Daoy (cell line): Measurements from ENCODE around the gene ARHGEF10L. TPM values are rescaled to one million over a fixed set of nuclear protein-coding genes. Genes with fewer than 3 reads are reported as not detected.

Experiments used
- DNase-seq: peaks from one replicate; pipeline ENCODE4 v3.0.0-alpha.2; 2015; ENCODE audit warnings: low read depth
- total RNA-seq: library from RNA; depleted of rRNA; stranded (reverse); fragments of >200 nt; shearing (Covaris generic); gene quantifications from 2 replicates; pipeline ENCODE4 v1.2.3, GENCODE V29; 2014

The ARHGEF10L gene
- total RNA-seq, 1 experiment from 2014 or later: 7.5 TPM

- DNase-seq: no peak
These were observed 117.9 kb downstream of the ARHGEF10L start for GRCh38 chr1:17657436-17657835.

- DNase-seq: no peak
These were observed 119.3 kb downstream of the ARHGEF10L start for GRCh38 chr1:17658837-17659236.

- peak; percentile 62 for DNase-seq
These were observed 122.2 kb downstream of the ARHGEF10L start for GRCh38 chr1:17661546-17662157.

DNA sequence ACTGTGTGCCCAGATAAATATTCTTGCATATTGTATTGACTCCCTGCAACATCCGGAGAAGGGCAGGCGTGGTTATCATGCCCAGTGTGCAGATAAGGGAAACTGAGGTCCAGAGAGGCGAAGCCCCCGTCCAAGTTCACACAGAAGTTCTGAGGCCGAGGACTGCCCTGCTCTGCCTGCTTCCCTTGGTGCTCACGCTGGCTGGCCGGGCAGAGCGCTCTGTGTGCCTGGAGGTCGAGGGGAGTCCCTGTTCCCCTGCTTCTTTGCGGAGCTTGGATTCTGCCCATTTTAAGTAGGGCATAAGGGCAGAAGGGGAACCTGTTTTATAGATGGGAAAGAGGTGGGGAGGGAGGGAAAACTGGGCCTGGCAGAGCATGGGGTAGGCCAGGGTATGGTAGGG lies 122.8 kb downstream of the ARHGEF10L start:
- no peak for DNase-seq

GRCh38 chr1:17662786-17663185 lies 123.3 kb downstream of the ARHGEF10L start:
- no peak for DNase-seq

GRCh38 chr1:17663646-17664045 lies 124.1 kb downstream of the ARHGEF10L start:
- no peak for DNase-seq

DNA sequence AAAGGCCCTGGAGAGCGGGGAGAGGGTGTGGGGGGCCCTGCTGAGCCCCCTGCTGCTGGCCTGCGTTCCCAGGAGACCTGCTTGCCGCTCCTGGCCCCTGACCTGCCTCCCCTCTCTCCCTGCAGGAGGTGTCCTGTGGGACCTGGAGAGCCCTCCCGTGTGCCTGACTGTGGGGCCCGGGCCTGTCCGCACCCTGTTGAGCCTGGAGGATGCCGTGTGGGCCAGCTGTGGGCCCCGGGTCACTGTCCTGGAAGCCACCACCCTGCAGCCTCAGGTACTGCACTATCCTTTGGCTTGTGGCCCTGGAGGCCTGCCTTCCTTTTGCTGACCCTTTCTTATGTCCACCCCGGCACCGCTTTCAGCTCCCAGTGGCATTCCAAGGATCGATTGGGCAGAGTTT lies 124.8 kb downstream of the ARHGEF10L start:
- no peak for DNase-seq

- no peak for DNase-seq
These were observed 125.6 kb downstream of the ARHGEF10L start for GRCh38 chr1:17665054-17665453.

GRCh38 chr1:17665950-17666720 lies 126.6 kb downstream of the ARHGEF10L start:
- peak; percentile 27 for DNase-seq

GRCh38 chr1:17667641-17668040 lies 128.1 kb downstream of the ARHGEF10L start:
- DNase-seq: no peak

DNA sequence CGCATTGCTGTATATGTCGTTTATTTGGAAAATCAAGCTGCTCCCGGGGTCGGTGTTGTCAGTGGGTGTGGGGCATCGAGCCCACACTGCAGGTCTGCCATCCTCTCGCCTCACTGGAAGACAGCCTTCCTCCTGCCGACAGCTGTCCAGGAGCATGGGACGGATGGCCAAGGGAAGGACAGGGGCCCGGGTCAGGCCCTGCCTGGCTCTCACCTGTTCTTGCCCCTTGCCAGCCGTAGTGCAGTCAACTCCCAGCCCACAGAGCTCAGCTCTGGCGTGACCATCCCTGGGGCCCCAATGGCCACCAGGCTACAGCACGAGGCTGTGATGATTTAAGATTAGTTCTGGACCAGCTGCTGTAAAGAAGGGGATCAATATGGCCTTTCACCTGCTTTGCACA lies 128.7 kb downstream of the ARHGEF10L start:
- DNase-seq: no peak

GRCh38 chr1:17668624-17669175 lies 129.2 kb downstream of the ARHGEF10L start:
- no peak for DNase-seq

DNA sequence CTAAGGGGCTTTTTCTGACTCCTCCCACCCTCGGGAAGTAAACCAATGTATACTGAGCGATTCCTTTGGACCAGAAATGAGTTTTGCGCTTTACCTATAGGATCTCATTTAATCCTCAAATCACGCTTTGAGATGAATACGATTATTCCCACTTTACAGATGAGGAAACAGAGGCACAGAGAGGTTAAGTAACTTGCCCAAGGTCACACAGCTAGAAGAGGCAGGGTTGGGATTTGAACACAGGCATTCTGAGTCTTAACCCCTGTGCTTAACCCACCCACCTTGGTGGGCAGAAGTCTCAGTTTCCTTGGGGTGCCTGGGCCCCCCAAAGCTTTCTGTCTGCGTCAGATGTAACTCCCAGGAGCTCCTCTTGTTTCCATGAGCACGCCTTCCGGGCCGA lies 129.8 kb downstream of the ARHGEF10L start:
- no peak for DNase-seq

DNA sequence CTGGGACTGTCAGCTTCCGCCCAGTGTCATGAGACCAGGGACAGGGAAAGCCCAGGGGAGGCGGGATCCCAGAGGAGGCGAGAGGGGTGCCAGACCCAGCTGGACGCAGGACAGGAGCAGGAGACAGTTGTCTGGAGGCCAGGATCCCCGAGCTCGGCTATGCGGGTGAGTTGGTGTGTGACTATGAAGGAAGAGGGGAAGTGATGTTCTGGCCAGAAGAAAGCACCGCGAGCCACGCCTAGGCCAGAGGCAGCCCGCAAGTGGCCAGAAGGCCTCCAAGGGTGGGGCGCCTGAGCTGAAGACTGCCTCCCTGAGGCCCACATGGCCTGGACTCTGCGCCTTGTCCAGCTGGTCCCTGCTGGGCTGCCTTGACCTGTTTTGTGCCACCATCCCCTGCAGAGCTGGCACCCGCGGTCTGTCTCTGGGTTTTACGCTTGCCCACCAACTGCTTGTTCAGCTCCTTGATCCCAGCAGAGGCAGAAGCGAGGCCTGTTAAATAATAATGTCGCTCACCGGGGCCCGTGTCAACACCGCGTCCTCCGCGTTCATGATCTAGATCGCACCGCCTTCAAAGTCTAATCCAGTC lies 130.5 kb downstream of the ARHGEF10L start:
- DNase-seq: no peak

DNA sequence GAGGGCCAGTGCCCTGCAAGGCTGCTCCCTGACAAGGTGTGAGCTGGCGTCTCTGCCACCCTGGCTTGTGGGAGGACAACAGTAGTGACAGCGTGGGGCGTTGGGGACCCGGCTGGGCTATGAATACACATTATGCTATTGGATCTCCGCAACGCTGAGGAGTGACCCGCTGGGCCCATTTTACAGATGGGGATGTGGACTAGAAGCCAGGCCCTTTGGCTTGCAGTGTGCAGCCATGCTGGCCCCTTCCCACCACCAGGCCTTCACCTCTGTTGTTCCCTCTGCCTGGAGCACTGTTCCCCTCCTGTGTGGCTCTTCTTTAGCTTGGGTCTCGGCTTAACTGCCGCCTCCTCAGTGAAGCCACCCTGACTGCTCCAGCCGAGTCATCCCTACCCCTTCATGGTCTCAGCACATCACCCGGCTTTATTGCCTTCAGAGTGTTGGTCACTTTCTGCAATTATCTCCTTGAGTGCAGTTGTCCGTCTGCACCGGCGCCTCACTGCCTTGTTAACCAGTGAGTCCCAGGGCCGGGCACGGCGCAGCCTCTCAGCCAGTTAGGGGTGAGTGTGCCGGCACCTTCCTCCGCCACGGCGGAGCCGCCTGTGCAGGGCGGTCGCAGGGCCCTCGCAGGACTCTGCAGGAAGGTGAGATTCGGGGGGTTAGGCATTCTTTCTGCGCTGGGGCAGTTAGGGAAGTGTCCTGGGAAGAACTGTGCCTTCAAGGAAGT lies 131.3 kb downstream of the ARHGEF10L start:
- no peak for DNase-seq

DNA sequence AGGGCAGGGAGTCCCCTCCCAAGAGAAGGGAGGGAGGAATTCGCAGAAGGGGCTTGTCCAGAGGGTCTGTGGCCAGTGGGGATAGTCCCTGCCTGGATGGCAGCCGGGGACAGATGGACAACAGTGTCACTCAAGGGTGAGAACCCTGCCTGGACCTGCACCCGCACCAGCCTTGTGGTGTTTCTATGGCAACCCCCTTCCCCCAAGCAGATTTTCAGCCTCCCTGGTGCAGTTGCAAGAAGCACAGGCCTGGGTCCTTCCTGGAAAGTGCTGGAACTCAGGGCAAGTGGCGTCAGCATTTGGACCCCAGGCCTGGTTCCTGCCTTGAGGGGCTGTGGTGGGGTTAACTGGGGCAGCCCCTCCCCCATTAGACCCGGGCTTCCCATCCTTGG lies 131.8 kb downstream of the ARHGEF10L start:
- DNase-seq: no peak

GRCh38 chr1:17671741-17672140 lies 132.2 kb downstream of the ARHGEF10L start:
- no peak for DNase-seq

DNA sequence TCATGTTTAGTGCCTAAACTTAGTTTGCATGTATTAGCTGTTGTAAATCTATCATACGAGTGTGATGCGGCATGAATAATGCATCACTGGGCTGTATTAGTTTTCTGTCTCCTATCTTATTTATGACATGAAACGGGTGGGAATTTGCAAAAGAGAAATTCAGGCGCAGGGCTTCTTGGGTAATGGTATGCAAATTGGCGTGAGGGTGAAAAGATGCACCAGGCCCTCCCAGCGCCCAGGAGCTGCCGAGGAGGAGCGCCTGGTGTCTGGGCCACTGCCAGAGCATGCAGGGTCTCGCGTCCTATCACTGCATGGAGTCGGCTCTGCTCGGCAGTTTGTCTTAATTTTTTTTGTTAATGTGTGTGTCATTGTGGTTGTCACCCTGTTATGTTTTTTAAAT lies 132.7 kb downstream of the ARHGEF10L start:
- DNase-seq: no peak

DNA sequence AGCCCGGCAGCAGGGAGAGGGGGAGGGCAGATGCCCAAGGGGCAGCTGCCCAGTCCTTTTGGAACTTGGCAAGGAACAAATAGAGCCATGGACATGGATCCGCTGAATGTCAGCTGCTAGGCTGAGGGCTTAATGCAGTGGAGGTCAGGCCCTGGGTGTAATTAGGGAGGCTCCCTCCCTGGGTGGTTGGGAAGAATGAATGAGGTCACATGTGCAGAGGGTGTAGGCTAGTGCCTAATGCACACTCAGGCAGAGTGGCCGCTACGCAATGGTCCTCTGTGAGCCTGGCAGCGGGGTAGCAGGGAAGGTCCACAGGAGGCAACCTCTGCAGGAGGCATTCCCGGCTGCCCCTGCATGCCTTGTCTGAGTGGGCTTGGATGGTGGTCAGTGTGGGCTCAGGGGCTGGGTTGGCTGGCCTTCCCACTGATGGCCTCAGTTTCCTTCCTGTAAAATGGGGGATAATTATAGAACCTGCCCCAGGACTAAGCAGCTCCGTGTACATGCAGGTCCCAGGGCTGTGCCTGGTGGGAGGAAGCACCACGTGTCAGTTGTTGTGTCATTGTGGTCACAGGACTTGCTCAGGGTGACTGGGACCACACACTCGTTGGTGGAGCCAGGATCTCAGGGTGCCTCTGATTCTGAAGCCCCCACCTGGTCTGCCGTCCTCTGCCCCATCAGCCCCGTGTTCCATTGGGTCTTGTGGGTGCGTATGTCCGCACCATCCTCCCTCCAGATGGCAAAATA lies 134.0 kb downstream of the ARHGEF10L start:
- DNase-seq: no peak

GRCh38 chr1:17674726-17675500 lies 135.4 kb downstream of the ARHGEF10L start:
- DNase-seq: no peak

DNA sequence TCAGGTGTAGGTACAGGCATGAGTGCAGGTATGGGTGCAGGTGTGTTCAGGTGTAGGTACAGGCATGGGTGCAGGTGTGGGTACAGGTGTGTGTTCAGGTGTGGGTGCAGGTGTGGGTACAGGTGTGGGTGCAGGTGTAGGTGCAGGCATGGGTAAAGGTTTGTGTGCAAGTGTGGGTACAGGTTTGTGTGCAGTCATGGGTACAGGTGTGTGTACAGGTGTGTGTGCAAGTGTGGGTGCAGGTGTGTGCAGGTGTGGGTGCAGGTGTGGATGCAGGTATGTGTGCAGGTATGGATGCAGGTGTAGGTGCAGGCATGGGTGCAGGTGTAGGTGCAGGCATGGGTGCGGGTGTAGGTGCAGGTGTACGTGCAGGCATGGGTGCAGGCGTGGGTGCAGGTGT lies 136.2 kb downstream of the ARHGEF10L start:
- no peak for DNase-seq
